Stomach (tissue), 9 donors: ENCODE measurements around the gene KIRREL1. TPM values are rescaled to one million over a fixed set of nuclear protein-coding genes. Genes with fewer than 3 reads are reported as not detected.

ENCODE experiments used
- DNase-seq, 2 donors: peaks; one replicate each; pipeline versions ENCODE4 v3.0.0 to v3.0.0-alpha.2; 2013 to 2019
- H3K27ac ChIP-seq, 5 donors: fragments of 200-600 bp in 4 of 5; sonication (generic) in 4 of 5; one replicate each; pipeline ENCODE4 v1.5.1; 2013 to 2019; ENCODE audit warnings: mild to moderate bottlenecking in 1 of 5, moderate library complexity in 1 of 5
- H3K27me3 ChIP-seq, 3 donors: fragments of 200-600 bp; sonication (generic); one replicate each; pipeline ENCODE4 v1.5.1; 2017 to 2019; ENCODE audit warnings: mixed run types in 1 of 3
- H3K36me3 ChIP-seq, 4 donors: fragments of 200-600 bp; sonication (generic); 1 replicate in 3 of 4; 2 replicates in 1 of 4; pipeline ENCODE4 v1.5.1; 2016 to 2019
- H3K4me1 ChIP-seq, 4 donors: fragments of 200-600 bp; sonication (generic); one replicate each; pipeline ENCODE4 v1.5.1; 2016 to 2019
- H3K4me3 ChIP-seq, 4 donors: fragments of 200-600 bp; sonication (generic) in 3 of 4; one replicate each; pipeline ENCODE4 v1.5.1; 2016 to 2019; ENCODE audit warnings: mild to moderate bottlenecking in 1 of 4
- H3K9me3 ChIP-seq, 4 donors: fragments of 200-600 bp; sonication (generic); one replicate each; pipeline ENCODE4 v1.5.1; 2016 to 2019
- EP300 ChIP-seq: sonication (generic); formaldehyde crosslinking; IDR thresholded peaks from one replicate; pipeline ENCODE4 v1.6.1; 2017; ENCODE audit warnings: antibody characterized with exemption
- POLR2A ChIP-seq, 4 donors: fragments of 450-650 bp; IDR thresholded peaks; one replicate each; pipeline ENCODE4 v1.6.1; 2016; ENCODE audit warnings: antibody characterized with exemption in 4 of 4, control low read depth in 2 of 4, mild to moderate bottlenecking in 1 of 4, moderate library complexity in 1 of 4
- POLR2AphosphoS5 ChIP-seq, 3 donors: sonication (generic); formaldehyde crosslinking; IDR thresholded peaks; one replicate each; pipeline ENCODE4 v1.6.1; 2016; ENCODE audit warnings: antibody characterized with exemption in 3 of 3
- WGBS, 5 donors: extraction: QIAGEN DNeasy Blood & Tissue Kit in 3 of 5; methylation state at CpG; one replicate each; pipeline versions ENCODE4 v1.1.5 to v1.1.7; 2013 to 2018; 5-methylcytosine and 5-hydroxymethylcytosine counted together
- intact Hi-C: fragments of 100-400 bp; cut with DNase I; formaldehyde crosslinking; loops from one replicate; pipeline ENCODE4 v1.15.1; 2023; ENCODE audit warnings: low total_unique reads
- polyA plus RNA-seq, 3 donors: library from polyadenylated mRNA; stranded (reverse); fragments of 200-250 nt; gene quantifications; one replicate each; pipeline ENCODE4 v1.2.3, GENCODE V29; 2013
- total RNA-seq, 5 donors: library from RNA; depleted of rRNA; stranded (reverse); fragments of >200 nt; gene quantifications; one replicate each; pipeline versions ENCODE4 v1.1.0 to v1.2.3, GENCODE V29; 2014 to 2016
- TF ChIP-seq, protein P1 (sequence below), 7 experiments: fragments of 450-650 bp in 4 of 7; fragments of 200-600 bp in 3 of 7; sonication (generic) in 3 of 7; IDR thresholded peaks; one replicate each; pipeline ENCODE4 v1.5.1; 2016 to 2019; ENCODE audit warnings: antibody characterized with exemption in 7 of 7, control low read depth in 2 of 7, mild to moderate bottlenecking in 1 of 7
- donor health status: healthy with polysubstance abuse.
- donor health status: Bipolar disorder and iron deficiency.
- donor health status: healthy.

Gene KIRREL1
- total and polyA plus RNA-seq, 8 donors, result 2.8 to 27.9 (median 4.2) TPM

DNA sequence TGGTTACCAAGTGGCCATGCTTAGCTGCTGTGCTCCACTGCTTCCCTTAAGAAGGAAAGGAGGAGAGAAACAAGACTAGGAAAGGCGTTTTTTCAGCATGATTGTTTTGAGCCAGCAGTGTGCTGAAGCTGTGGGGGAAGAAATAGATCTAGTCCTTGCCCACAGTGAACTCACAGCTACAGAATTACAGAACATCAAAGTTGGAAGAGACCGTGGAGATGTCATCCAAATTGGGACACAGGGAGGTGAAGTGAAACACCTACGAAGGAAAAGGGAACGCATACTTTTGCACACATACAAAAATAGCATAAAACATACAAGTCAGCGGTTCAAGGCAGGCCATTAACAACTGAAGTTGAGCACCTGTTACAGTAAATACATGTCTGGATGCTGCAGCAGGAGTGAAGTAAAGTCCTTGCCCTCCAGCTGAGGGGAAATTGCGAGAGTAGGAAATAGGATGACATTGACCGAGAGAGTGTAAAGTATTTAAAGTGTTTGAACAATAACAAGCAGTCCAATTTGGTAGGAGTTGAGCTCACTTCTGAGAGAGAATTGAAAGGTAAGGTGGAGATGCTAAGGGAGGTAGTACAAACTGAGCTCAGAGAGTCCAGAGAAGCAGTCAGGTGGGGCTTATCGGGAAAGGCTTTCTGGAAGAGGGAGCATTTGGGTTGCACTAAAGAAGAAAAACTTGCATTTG is 55.1 kb downstream of the KIRREL1 start:
- H3K9me3 ChIP-seq, result no peaks in the 10 kb centered on the region
- intact Hi-C loops, result no loop called here
- TF ChIP-seq POLR2AphosphoS5 (IDR thresholded peaks at IDR 0.05) (no peak), EP300 (no peak), POLR2A (IDR thresholded peaks at IDR 0.05) (no peak)
- TF ChIP-seq, protein P1, sequence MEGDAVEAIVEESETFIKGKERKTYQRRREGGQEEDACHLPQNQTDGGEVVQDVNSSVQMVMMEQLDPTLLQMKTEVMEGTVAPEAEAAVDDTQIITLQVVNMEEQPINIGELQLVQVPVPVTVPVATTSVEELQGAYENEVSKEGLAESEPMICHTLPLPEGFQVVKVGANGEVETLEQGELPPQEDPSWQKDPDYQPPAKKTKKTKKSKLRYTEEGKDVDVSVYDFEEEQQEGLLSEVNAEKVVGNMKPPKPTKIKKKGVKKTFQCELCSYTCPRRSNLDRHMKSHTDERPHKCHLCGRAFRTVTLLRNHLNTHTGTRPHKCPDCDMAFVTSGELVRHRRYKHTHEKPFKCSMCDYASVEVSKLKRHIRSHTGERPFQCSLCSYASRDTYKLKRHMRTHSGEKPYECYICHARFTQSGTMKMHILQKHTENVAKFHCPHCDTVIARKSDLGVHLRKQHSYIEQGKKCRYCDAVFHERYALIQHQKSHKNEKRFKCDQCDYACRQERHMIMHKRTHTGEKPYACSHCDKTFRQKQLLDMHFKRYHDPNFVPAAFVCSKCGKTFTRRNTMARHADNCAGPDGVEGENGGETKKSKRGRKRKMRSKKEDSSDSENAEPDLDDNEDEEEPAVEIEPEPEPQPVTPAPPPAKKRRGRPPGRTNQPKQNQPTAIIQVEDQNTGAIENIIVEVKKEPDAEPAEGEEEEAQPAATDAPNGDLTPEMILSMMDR (IDR thresholded peaks at IDR 0.05), result no peak
- 75 to 83% (median 75%) methylated on average over 8 of the region's 8 CpGs for WGBS, 5 donors
- no peak for DNase-seq
- H3K27ac ChIP-seq, result no peak overlapping the region
- peaks cover 0 to 3% (median 0%) of the 10 kb centered on the region in 3 donors for H3K27me3 ChIP-seq
- H3K4me1 ChIP-seq, result peaks cover 0 to 34% (median 13%) of the 10 kb centered on the region in 4 donors
- no peak overlapping the region for H3K4me3 ChIP-seq
- peaks cover 0 to 5% (median 0%) of the 10 kb centered on the region in 4 donors for H3K36me3 ChIP-seq

DNA sequence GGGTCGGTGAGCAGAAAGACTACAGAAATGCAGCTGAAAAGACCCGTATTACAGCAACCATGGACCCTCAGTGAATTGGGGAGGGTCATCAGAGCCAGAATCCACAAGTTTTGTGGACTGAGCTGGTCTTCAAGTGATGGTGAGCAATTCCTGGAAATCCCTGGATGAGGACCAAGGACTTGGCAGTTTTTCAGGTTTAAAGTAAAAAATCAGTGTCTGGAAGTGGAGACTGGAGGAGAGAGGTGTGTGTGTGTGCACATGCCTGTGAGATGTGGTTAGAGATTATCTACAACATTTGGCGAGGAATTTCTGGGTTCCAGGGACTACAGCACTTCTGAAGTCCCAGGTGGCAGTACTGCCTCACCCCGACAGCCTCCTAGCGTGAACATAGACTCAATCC is 56.4 kb downstream of the KIRREL1 start:
- peak in 1 of 2 donors; percentile 57 for DNase-seq
- WGBS, 5 donors, result 56 to 69% (median 60%) methylated on average over 5 of the region's 5 CpGs
- H3K4me1 ChIP-seq, result peaks cover 0 to 27% (median 13%) of the 10 kb centered on the region in 4 donors
- intact Hi-C loops, result no loop called here
- peaks cover 0 to 5% (median 0%) of the 10 kb centered on the region in 4 donors for H3K36me3 ChIP-seq
- no peak overlapping the region for H3K27ac ChIP-seq
- H3K9me3 ChIP-seq, result no peaks in the 10 kb centered on the region
- H3K4me3 ChIP-seq, result no peak overlapping the region
- no peaks in the 10 kb centered on the region for H3K27me3 ChIP-seq
- TF ChIP-seq POLR2AphosphoS5 (IDR thresholded peaks at IDR 0.05), result no peak
- TF ChIP-seq, protein P1 (IDR thresholded peaks at IDR 0.05), result no peak
- no peak for TF ChIP-seq EP300
- no peak for TF ChIP-seq POLR2A (IDR thresholded peaks at IDR 0.05)

DNA sequence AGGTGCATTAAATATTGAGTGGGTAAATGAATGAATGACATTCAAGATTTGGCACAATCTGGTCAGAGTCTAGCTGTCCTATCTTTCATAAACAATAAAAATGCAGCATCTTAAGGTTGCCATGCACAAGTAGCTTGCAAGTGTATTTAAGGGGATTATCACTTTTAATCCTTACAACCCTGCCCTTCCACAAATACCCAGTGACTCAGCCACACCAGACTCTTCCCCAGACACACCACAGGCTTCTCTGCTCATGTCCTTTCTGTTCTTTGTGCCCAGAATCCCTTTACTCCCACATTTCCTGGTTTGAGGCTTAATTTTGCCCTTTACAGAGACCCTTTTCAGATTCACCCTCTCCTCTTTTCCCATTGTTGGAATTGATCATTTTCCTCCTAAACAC is 59.8 kb downstream of the KIRREL1 start:
- intact Hi-C loops, result no loop called here

DNA sequence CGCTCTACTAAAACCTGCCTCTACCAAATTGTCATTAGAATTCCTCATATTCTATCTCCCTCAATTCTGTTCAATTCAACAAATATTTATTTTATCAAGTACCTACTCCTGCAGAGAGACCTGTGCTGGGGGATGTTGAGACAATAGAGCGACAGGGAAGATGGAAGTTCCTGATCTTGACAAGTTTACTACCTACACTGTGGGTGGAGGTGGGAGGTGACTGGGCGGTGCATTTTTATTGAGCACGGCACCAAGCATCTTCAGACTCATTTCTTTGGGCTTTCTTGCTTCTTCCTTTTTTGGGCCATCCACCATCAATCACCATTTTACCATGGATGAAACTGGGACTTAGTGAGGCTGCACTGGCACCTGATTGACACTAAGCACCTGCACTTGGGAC is 61.3 kb downstream of the KIRREL1 start:
- Histone ChIP-seq H3K4me1 (peaks cover 0 to 23% (median 14%) of the 10 kb centered on the region in 4 donors), H3K27ac (no peak overlapping the region), H3K27me3 (no peaks in the 10 kb centered on the region), H3K4me3 (no peak overlapping the region), H3K9me3 (no peaks in the 10 kb centered on the region), H3K36me3 (peaks cover 0 to 5% (median 0%) of the 10 kb centered on the region in 4 donors)
- 92 to 95% (median 93%) methylated on average over 4 of the region's 4 CpGs for WGBS, 5 donors
- TF ChIP-seq, protein P1 (IDR thresholded peaks at IDR 0.05), result no peak
- no peak for TF ChIP-seq POLR2AphosphoS5 (IDR thresholded peaks at IDR 0.05)
- no peak for TF ChIP-seq EP300
- no peak for TF ChIP-seq POLR2A (IDR thresholded peaks at IDR 0.05)
- intact Hi-C loops, result no loop called here
- no peak for DNase-seq

More for the DNA sequence above, 59.8 kb downstream of the KIRREL1 start:
- Histone ChIP-seq H3K36me3 (peaks cover 0 to 5% (median 0%) of the 10 kb centered on the region in 4 donors), H3K27me3 (no peaks in the 10 kb centered on the region), H3K9me3 (no peaks in the 10 kb centered on the region), H3K4me3 (no peak overlapping the region), H3K27ac (no peak overlapping the region), H3K4me1 (peaks cover 0 to 27% (median 16%) of the 10 kb centered on the region in 4 donors)
- TF ChIP-seq POLR2A (IDR thresholded peaks at IDR 0.05) (no peak), EP300 (no peak), POLR2AphosphoS5 (IDR thresholded peaks at IDR 0.05) (no peak)
- TF ChIP-seq, protein P1 (IDR thresholded peaks at IDR 0.05), result no peak
- DNase-seq, result no peak
